ENCODE measurements around the gene TYW5.

Gene TYW5

DNA sequence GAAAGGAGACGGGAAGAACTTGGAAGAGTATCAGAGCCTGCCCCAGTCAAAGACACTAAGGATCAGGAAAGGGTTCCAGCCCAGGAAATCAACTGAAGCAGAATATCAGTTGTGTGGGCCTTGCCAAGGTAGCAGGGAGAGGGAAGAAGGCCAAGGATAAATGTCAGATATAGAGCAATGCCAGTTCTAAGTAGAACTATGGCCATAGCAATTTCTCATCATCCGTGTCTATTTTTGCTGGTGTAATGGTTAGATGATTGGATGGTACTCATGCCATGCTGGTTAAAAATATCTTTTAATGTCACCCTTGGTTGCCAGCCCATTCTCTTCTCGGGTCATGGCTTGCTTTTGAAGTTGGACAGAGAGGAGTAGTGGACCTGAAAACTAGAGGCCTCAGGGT, 42.0 kb upstream of the TYW5 start:
- TF ChIP-seq TAF1 (IDR thresholded peaks at IDR 0.05; ENCODE audit: borderline replicate concordance, insufficient read depth, low read length) (no peak), SIN3A (IDR thresholded peaks at IDR 0.05; ENCODE audit: borderline replicate concordance, insufficient read depth, low read length) (no peak)
- TF ChIP-seq, protein P1, sequence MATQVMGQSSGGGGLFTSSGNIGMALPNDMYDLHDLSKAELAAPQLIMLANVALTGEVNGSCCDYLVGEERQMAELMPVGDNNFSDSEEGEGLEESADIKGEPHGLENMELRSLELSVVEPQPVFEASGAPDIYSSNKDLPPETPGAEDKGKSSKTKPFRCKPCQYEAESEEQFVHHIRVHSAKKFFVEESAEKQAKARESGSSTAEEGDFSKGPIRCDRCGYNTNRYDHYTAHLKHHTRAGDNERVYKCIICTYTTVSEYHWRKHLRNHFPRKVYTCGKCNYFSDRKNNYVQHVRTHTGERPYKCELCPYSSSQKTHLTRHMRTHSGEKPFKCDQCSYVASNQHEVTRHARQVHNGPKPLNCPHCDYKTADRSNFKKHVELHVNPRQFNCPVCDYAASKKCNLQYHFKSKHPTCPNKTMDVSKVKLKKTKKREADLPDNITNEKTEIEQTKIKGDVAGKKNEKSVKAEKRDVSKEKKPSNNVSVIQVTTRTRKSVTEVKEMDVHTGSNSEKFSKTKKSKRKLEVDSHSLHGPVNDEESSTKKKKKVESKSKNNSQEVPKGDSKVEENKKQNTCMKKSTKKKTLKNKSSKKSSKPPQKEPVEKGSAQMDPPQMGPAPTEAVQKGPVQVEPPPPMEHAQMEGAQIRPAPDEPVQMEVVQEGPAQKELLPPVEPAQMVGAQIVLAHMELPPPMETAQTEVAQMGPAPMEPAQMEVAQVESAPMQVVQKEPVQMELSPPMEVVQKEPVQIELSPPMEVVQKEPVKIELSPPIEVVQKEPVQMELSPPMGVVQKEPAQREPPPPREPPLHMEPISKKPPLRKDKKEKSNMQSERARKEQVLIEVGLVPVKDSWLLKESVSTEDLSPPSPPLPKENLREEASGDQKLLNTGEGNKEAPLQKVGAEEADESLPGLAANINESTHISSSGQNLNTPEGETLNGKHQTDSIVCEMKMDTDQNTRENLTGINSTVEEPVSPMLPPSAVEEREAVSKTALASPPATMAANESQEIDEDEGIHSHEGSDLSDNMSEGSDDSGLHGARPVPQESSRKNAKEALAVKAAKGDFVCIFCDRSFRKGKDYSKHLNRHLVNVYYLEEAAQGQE (IDR thresholded peaks at IDR 0.05; ENCODE audit: insufficient read depth in 1 of 2, low read depth in 2 of 2, low read length in 2 of 2), result no peak

- TF ChIP-seq, protein P1 (IDR thresholded peaks at IDR 0.05; ENCODE audit: insufficient read depth in 1 of 2, low read depth in 2 of 2, low read length in 2 of 2), result no peak
- no peak for TF ChIP-seq POLR2AphosphoS5 (IDR thresholded peaks at IDR 0.05; ENCODE audit: low read depth, low read length)
Measured at GRCh38 chr2:199994896-199995295, 39.6 kb upstream of the TYW5 start.

GRCh38 chr2:199994371-199994770, 39.1 kb upstream of the TYW5 start:
- TF ChIP-seq SIN3A (IDR thresholded peaks at IDR 0.05; ENCODE audit: borderline replicate concordance, insufficient read depth, low read length) (no peak), TAF1 (IDR thresholded peaks at IDR 0.05; ENCODE audit: borderline replicate concordance, insufficient read depth, low read length) (no peak), FOXP2 (optimal IDR thresholded peaks at IDR 0.05; ENCODE audit: borderline replicate concordance, extremely low read depth, extremely low read length, insufficient read depth) (no peak), POLR2AphosphoS5 (IDR thresholded peaks at IDR 0.05; ENCODE audit: low read depth, low read length) (no peak)
- TF ChIP-seq, protein P1 (IDR thresholded peaks at IDR 0.05; ENCODE audit: insufficient read depth in 1 of 2, low read depth in 2 of 2, low read length in 2 of 2), result no peak

- TF ChIP-seq TAF1 (IDR thresholded peaks at IDR 0.05; ENCODE audit: borderline replicate concordance, insufficient read depth, low read length) (no peak), POLR2AphosphoS5 (IDR thresholded peaks at IDR 0.05; ENCODE audit: low read depth, low read length) (no peak), SIN3A (IDR thresholded peaks at IDR 0.05; ENCODE audit: borderline replicate concordance, insufficient read depth, low read length) (no peak), FOXP2 (optimal IDR thresholded peaks at IDR 0.05; ENCODE audit: borderline replicate concordance, extremely low read depth, extremely low read length, insufficient read depth) (no peak)
- TF ChIP-seq, protein P1 (IDR thresholded peaks at IDR 0.05; ENCODE audit: insufficient read depth in 1 of 2, low read depth in 2 of 2, low read length in 2 of 2), result no peak
Measured at GRCh38 chr2:199992296-199992695, 37.0 kb upstream of the TYW5 start.

GRCh38 chr2:199991691-199992090, 36.4 kb upstream of the TYW5 start:
- TF ChIP-seq, protein P1 (IDR thresholded peaks at IDR 0.05; ENCODE audit: insufficient read depth in 1 of 2, low read depth in 2 of 2, low read length in 2 of 2), result no peak
- no peak for TF ChIP-seq FOXP2 (optimal IDR thresholded peaks at IDR 0.05; ENCODE audit: borderline replicate concordance, extremely low read depth, extremely low read length, insufficient read depth)
- TF ChIP-seq POLR2AphosphoS5 (IDR thresholded peaks at IDR 0.05; ENCODE audit: low read depth, low read length), result no peak
- no peak for TF ChIP-seq TAF1 (IDR thresholded peaks at IDR 0.05; ENCODE audit: borderline replicate concordance, insufficient read depth, low read length)
- TF ChIP-seq SIN3A (IDR thresholded peaks at IDR 0.05; ENCODE audit: borderline replicate concordance, insufficient read depth, low read length), result no peak
